IMR-90 (cell line): Measurements from ENCODE around the gene SPTBN5. TPM values are rescaled to one million over a fixed set of nuclear protein-coding genes. Genes with fewer than 3 reads are reported as not detected.

Experiments
- ATAC-seq: fragments of 200-7000 bp; cut with Tn5 transposase; 2 replicates; pipeline ENCODE4 v1.9.1; 2020; ENCODE audit warnings: low read depth, mild to moderate bottlenecking, moderate library complexity
- BruUV-seq: library from RNA; stranded (reverse); fragments of 400-500 nt; replicated peaks from 2 replicates; lab custom pipeline; 2021; lab: Mats Ljungman, UMichigan
- CTCF ChIA-PET: fragments of 300-600 bp; formaldehyde crosslinking; extraction: SDS; loops from one replicate; lab custom pipeline; 2021; ENCODE audit warnings: antibody characterized with exemption; lab: Yijun Ruan, JAX
- POLR2A ChIA-PET: fragments of 300-600 bp; sonication (Branson Sonifier 250); formaldehyde crosslinking; loops from one replicate; lab custom pipeline; 2022; ENCODE audit warnings: antibody characterized with exemption; ENCODE audit not compliant: unreplicated experiment; lab: Charles Lee
- DNase-seq: peaks from one replicate; pipeline ENCODE4 v3.0.0; 2013
- H2AFZ ChIP-seq: replicated peaks from 2 replicates; pipeline ENCODE3; 2013; ENCODE audit warnings: low read length, mild to moderate bottlenecking; ENCODE audit not compliant: poor library complexity
- H2AK5ac ChIP-seq: 2 replicates; pipeline ENCODE4 v1.6.1; 2013; ENCODE audit warnings: low read depth, low read length, inconsistent platforms
- H2AK9ac ChIP-seq: replicated peaks from 2 replicates; pipeline ENCODE3; 2013; ENCODE audit warnings: mild to moderate bottlenecking, low read depth, low read length, moderate library complexity; ENCODE audit not compliant: poor library complexity
- H2BK120ac ChIP-seq: 2 replicates; pipeline ENCODE4 v1.6.1; 2013; ENCODE audit warnings: low read depth, low read length, inconsistent platforms
- H2BK15ac ChIP-seq: 3 replicates; pipeline ENCODE4 v1.6.1; 2013; ENCODE audit warnings: low read depth, low read length, inconsistent platforms
- H2BK20ac ChIP-seq: 2 replicates; pipeline ENCODE4 v1.6.1; 2013; ENCODE audit warnings: low read depth, mild to moderate bottlenecking, inconsistent platforms, low read length, moderate library complexity
- H2BK5ac ChIP-seq: 2 replicates; pipeline ENCODE4 v1.6.1; 2013; ENCODE audit warnings: mild to moderate bottlenecking, low read depth, low read length, inconsistent platforms; ENCODE audit not compliant: poor library complexity, severe bottlenecking
- H3K14ac ChIP-seq: replicated peaks from 2 replicates; pipeline ENCODE4 v1.6.1; 2013; ENCODE audit warnings: low read depth, low read length, inconsistent platforms
- H3K18ac ChIP-seq: 2 replicates; pipeline ENCODE4 v1.6.1; 2013; ENCODE audit warnings: low read depth, low read length, control low read depth
- H3K23ac ChIP-seq: 2 replicates; pipeline ENCODE4 v1.6.1; 2013; ENCODE audit warnings: low read depth, low read length, inconsistent platforms
- H3K27ac ChIP-seq: 2 replicates; pipeline ENCODE4 v1.5.1; 2013; ENCODE audit warnings: mild to moderate bottlenecking, control low read depth, low read length; ENCODE audit not compliant: insufficient read depth
- H3K27me3 ChIP-seq: 2 replicates; pipeline ENCODE4 v1.6.1; 2013; ENCODE audit warnings: low read length; ENCODE audit not compliant: control insufficient read depth, insufficient read depth
- H3K36me3 ChIP-seq: 2 replicates; pipeline ENCODE4 v1.6.1; 2013; ENCODE audit warnings: low read length, mixed read lengths; ENCODE audit not compliant: control insufficient read depth, insufficient read depth
- H3K4ac ChIP-seq: 2 replicates; pipeline ENCODE4 v1.6.1; 2013; ENCODE audit warnings: low read depth, low read length, inconsistent platforms
- H3K4me1 ChIP-seq: 2 replicates; pipeline ENCODE4 v1.6.1; 2013; ENCODE audit warnings: low read length, mixed read lengths; ENCODE audit not compliant: control insufficient read depth, insufficient read depth
- H3K4me2 ChIP-seq: 2 replicates; pipeline ENCODE4 v1.6.1; 2013; ENCODE audit warnings: low read depth, mild to moderate bottlenecking, control low read depth, low read length, moderate library complexity
- H3K4me3 ChIP-seq: 2 replicates; pipeline ENCODE4 v1.5.1; 2013; ENCODE audit warnings: low read depth, mild to moderate bottlenecking, control low read depth, low read length, moderate library complexity; ENCODE audit not compliant: insufficient read depth
- H3K56ac ChIP-seq: 2 replicates; pipeline ENCODE4 v1.6.1; 2013; ENCODE audit warnings: low read length, inconsistent platforms; ENCODE audit not compliant: insufficient read depth; ENCODE audit errors: extremely low read depth
- H3K79me1 ChIP-seq, 2 experiments: 2 replicates each; pipeline ENCODE4 v1.6.1; 2013; ENCODE audit warnings: low read length in 2 of 2, inconsistent platforms in 1 of 2, low read depth in 1 of 2
- H3K9ac ChIP-seq: 2 replicates; pipeline ENCODE4 v1.6.1; 2013; ENCODE audit warnings: low read depth, low read length, control low read depth
- H3K9me1 ChIP-seq: 2 replicates; pipeline ENCODE4 v1.6.1; 2013; ENCODE audit warnings: low read length, inconsistent platforms; ENCODE audit not compliant: insufficient read depth
- H3K9me3 ChIP-seq: 2 replicates; pipeline ENCODE4 v1.6.1; 2013; ENCODE audit warnings: low read length; ENCODE audit not compliant: control insufficient read depth, insufficient read depth
- H4K20me1 ChIP-seq: 2 replicates; pipeline ENCODE4 v1.6.1; 2013; ENCODE audit warnings: low read length, inconsistent platforms; ENCODE audit not compliant: insufficient read depth
- H4K5ac ChIP-seq: 2 replicates; pipeline ENCODE4 v1.6.1; 2013; ENCODE audit warnings: mild to moderate bottlenecking, low read depth, low read length, control low read depth
- H4K8ac ChIP-seq, 2 experiments: 2 replicates each; pipeline ENCODE4 v1.6.1; 2013; ENCODE audit warnings: low read depth in 2 of 2, low read length in 2 of 2, control low read depth in 1 of 2, inconsistent platforms in 1 of 2
- H4K91ac ChIP-seq: 2 replicates; pipeline ENCODE4 v1.6.1; 2013; ENCODE audit warnings: low read depth, low read length, inconsistent platforms; ENCODE audit not compliant: insufficient read depth
- CHD1 ChIP-seq: IDR thresholded peaks from 2 replicates; pipeline ENCODE4 v1.6.1; 2012; ENCODE audit warnings: low read depth, low read length, improper control_type of control experiment
- FOS ChIP-seq: fragments of 150-350 bp; IDR thresholded peaks from 2 replicates; pipeline ENCODE4 v1.6.1; 2016; ENCODE audit warnings: low read depth, low read length
- NFE2L2 ChIP-seq: fragments of 150-350 bp; IDR thresholded peaks from 2 replicates; pipeline ENCODE4 v1.6.1; 2016; ENCODE audit warnings: low read depth, mild to moderate bottlenecking, low read length
- RFX5 ChIP-seq: IDR thresholded peaks from 2 replicates; pipeline ENCODE4 v1.8.0; 2012; ENCODE audit warnings: low read depth, mild to moderate bottlenecking, low read length, moderate library complexity
- WGBS, 2 experiments: methylation state at CpG; one replicate each; pipeline versions ENCODE4 v1.1.5 to v1.1.7; 2013; ENCODE audit warnings: missing lambda C conversion rate in 2 of 2; ENCODE audit not compliant: insufficient read length in 1 of 2; ENCODE audit errors: extremely low coverage in 2 of 2; 5-methylcytosine and 5-hydroxymethylcytosine counted together
- dilution Hi-C: fragments of 300-500 bp; cut with HindIII; formaldehyde crosslinking; loops from one replicate; pipeline ENCODE4 v1.14.3; 2018; ENCODE audit warnings: low sequenced_read_pairs; ENCODE audit not compliant: unreplicated experiment
- in situ Hi-C: fragments of 300-500 bp; cut with MboI; formaldehyde crosslinking; loops from 3 replicates; pipeline ENCODE4 v1.14.3; 2019; ENCODE audit warnings: low sequenced_read_pairs, inconsistent platforms, mixed read lengths
- intact Hi-C: fragments of 100-400 bp; cut with micrococcal nuclease; formaldehyde crosslinking; loops from 2 replicates; pipeline ENCODE4 v1.10.0; 2022
- polyA plus RNA-seq, 3 experiments: library from polyadenylated mRNA; depleted of rRNA; stranded (reverse); fragments of >200 nt; gene quantifications; 2 replicates each; pipeline ENCODE4 v1.2.3, GENCODE V29; 2012; ENCODE audit warnings: low replicate concordance in 1 of 3
- total RNA-seq: library from RNA; depleted of rRNA; stranded (reverse); fragments of >200 nt; gene quantifications from 2 replicates; pipeline ENCODE4 v1.2.3, GENCODE V29; 2012

SPTBN5 gene
- total and polyA plus RNA-seq, 2 of the 4 experiments (the other 2 are of a cell fraction) = under 0.01 to 0.38 TPM

GRCh38 chr15:41908736-41909461 is 15.0 kb upstream of the SPTBN5 start:
- no peak overlapping the region for H3K4me2 ChIP-seq
- dilution Hi-C loops (no loop called here), intact Hi-C loops (no loop called here), in situ Hi-C loops (no loop called here)
- H3K27me3 ChIP-seq = no peaks in the 10 kb centered on the region
- no peak overlapping the region for H4K5ac ChIP-seq
- TF ChIP-seq CHD1 (no peak), RFX5 (no peak), NFE2L2 (no peak), FOS (no peak)
- ChIA-PET POLR2A (no interaction called here), CTCF (no interaction called here)
- H2BK120ac ChIP-seq = no peak overlapping the region
- no peaks in the 10 kb centered on the region for H3K4me1 ChIP-seq
- H3K36me3 ChIP-seq = peaks cover 21% of the 10 kb centered on the region
- DNase-seq = no peak
- no peaks in the 10 kb centered on the region for H3K9me3 ChIP-seq
- 88% methylated on average over 8 of the region's 17 CpGs; no CpG with 5 or more reads in 1 of the 2 experiments for WGBS, 2 experiments
- H2AFZ ChIP-seq = no peak overlapping the region
- no peak overlapping the region for H2AK9ac ChIP-seq
- H3K9ac ChIP-seq = no peak overlapping the region
- no peak overlapping the region for H4K91ac ChIP-seq
- no peak overlapping the region for H2AK5ac ChIP-seq
- H4K8ac ChIP-seq = no peak overlapping the region
- no peak overlapping the region for H3K18ac ChIP-seq
- no TSS peak for BruUV-seq
- H3K4ac ChIP-seq = no peak overlapping the region
- no peak for ATAC-seq
- H3K79me1 ChIP-seq = peaks cover 10 to 47% of the 10 kb centered on the region in 2 experiments; a peak in 3 of 4 replicates
- no peak overlapping the region for H2BK20ac ChIP-seq
- H3K9me1 ChIP-seq = peaks cover 10% of the 10 kb centered on the region; the same call in 1 of the 2 replicates
- H4K20me1 ChIP-seq = peaks cover 14% of the 10 kb centered on the region
- no peak overlapping the region for H2BK15ac ChIP-seq
- H3K27ac ChIP-seq = no peak overlapping the region
- H3K4me3 ChIP-seq = no peak overlapping the region
- H2BK5ac ChIP-seq = no peak overlapping the region
- no peak overlapping the region for H3K23ac ChIP-seq
- no peak overlapping the region for H3K56ac ChIP-seq
- no peak overlapping the region for H3K14ac ChIP-seq
